Mesendoderm (in vitro differentiated cells): ENCODE measurements around the gene CCDC158.
"Not testable (repeated sequence)": the region's sequence is repeated elsewhere in the genome, so short reads cannot be mapped to it uniquely, and the experiment has no call there.

Source experiments
- DNase-seq: peaks from one replicate; pipeline ENCODE4 v3.0.0; 2013
- H2AK5ac ChIP-seq: 2 replicates; pipeline ENCODE4 v1.6.1; 2013; ENCODE audit warnings: low read length, inconsistent platforms
- H2BK120ac ChIP-seq: 2 replicates; pipeline ENCODE4 v1.6.1; 2013; ENCODE audit warnings: low read depth, mild to moderate bottlenecking, low read length, moderate library complexity, mixed read lengths
- H2BK15ac ChIP-seq: replicated peaks from 2 replicates; pipeline ENCODE4 v1.6.1; 2013; ENCODE audit warnings: low read depth, mild to moderate bottlenecking, moderate library complexity
- H2BK5ac ChIP-seq: 2 replicates; pipeline ENCODE4 v1.6.1; 2013; ENCODE audit warnings: low read length, inconsistent platforms
- H3K18ac ChIP-seq: 2 replicates; pipeline ENCODE4 v1.6.1; 2013; ENCODE audit warnings: mild to moderate bottlenecking, low read length, mixed read lengths
- H3K23ac ChIP-seq: one replicate; pipeline ENCODE4 v1.6.1; 2013; ENCODE audit warnings: low read length
- H3K27ac ChIP-seq: 2 replicates; pipeline ENCODE4 v1.5.1; 2013; ENCODE audit warnings: low read depth, mild to moderate bottlenecking, inconsistent platforms, low read length, moderate library complexity
- H3K27me3 ChIP-seq: 2 replicates; pipeline ENCODE4 v1.6.1; 2013; ENCODE audit warnings: low read length, control low read depth, mild to moderate bottlenecking, inconsistent platforms; ENCODE audit not compliant: insufficient read depth, poor library complexity
- H3K36me3 ChIP-seq: 2 replicates; pipeline ENCODE4 v1.6.1; 2013; ENCODE audit warnings: low read length, inconsistent platforms; ENCODE audit not compliant: control insufficient read depth, insufficient read depth
- H3K4ac ChIP-seq: one replicate; pipeline ENCODE4 v1.6.1; 2013; ENCODE audit warnings: low read depth, mild to moderate bottlenecking, low read length, moderate library complexity
- H3K4me1 ChIP-seq: 2 replicates; pipeline ENCODE4 v1.6.1; 2013; ENCODE audit warnings: low read depth, low read length, inconsistent platforms; ENCODE audit not compliant: control insufficient read depth
- H3K4me2 ChIP-seq: 2 replicates; pipeline ENCODE4 v1.6.1; 2013; ENCODE audit warnings: low read length
- H3K4me3 ChIP-seq: 2 replicates; pipeline ENCODE4 v1.5.1; 2013; ENCODE audit warnings: mild to moderate bottlenecking, low read length
- H3K56ac ChIP-seq: one replicate; pipeline ENCODE4 v1.6.1; 2013; ENCODE audit warnings: low read length
- H3K79me1 ChIP-seq: 2 replicates; pipeline ENCODE4 v1.6.1; 2013; ENCODE audit warnings: low read length, inconsistent platforms
- H3K79me2 ChIP-seq: 2 replicates; pipeline ENCODE4 v1.6.1; 2013; ENCODE audit warnings: mild to moderate bottlenecking, low read length; ENCODE audit not compliant: control insufficient read depth, insufficient read depth
- H3K9ac ChIP-seq: 2 replicates; pipeline ENCODE4 v1.6.1; 2013; ENCODE audit warnings: low read length, inconsistent platforms
- H4K5ac ChIP-seq: one replicate; pipeline ENCODE4 v1.6.1; 2013; ENCODE audit warnings: low read length
- H4K8ac ChIP-seq: one replicate; pipeline ENCODE4 v1.6.1; 2013; ENCODE audit warnings: low read depth, mild to moderate bottlenecking, control low read depth, low read length, moderate library complexity
- WGBS: extraction: QIAGEN DNeasy Blood & Tissue Kit; methylation state at CpG from one replicate; pipeline ENCODE4 v1.1.7; 2013; ENCODE audit warnings: low lambda C conversion rate, missing lambda C conversion rate; ENCODE audit not compliant: insufficient coverage; ENCODE audit errors: extremely low coverage; 5-methylcytosine and 5-hydroxymethylcytosine counted together

CCDC158 gene

GRCh38 chr4:76364763-76365162, 56.2 kb downstream of the CCDC158 start:
- H3K9ac ChIP-seq: no peak overlapping the region
- no peak overlapping the region for H3K23ac ChIP-seq
- no peak overlapping the region for H4K5ac ChIP-seq
- H3K27me3 ChIP-seq: no peaks in the 10 kb centered on the region
- H4K8ac ChIP-seq: no peak overlapping the region
- no peaks in the 10 kb centered on the region for H3K36me3 ChIP-seq
- H3K4me1 ChIP-seq: no peaks in the 10 kb centered on the region
- no peak overlapping the region for H2BK5ac ChIP-seq
- H3K4me2 ChIP-seq: no peak overlapping the region
- H2BK120ac ChIP-seq: no peak overlapping the region
- H3K4me3 ChIP-seq: no peak overlapping the region
- H2AK5ac ChIP-seq: no peak overlapping the region
- no peak overlapping the region for H3K56ac ChIP-seq
- WGBS: no CpG with 5 or more reads among the region's 3 CpGs
- H2BK15ac ChIP-seq: no peak overlapping the region
- DNase-seq: no peak
- H3K4ac ChIP-seq: no peak overlapping the region
- no peak overlapping the region for H3K18ac ChIP-seq
- no peaks in the 10 kb centered on the region for H3K79me2 ChIP-seq
- H3K79me1 ChIP-seq: no peaks in the 10 kb centered on the region
- H3K27ac ChIP-seq: no peak overlapping the region

- Histone ChIP-seq H3K4ac (no peak overlapping the region), H3K4me3 (no peak overlapping the region), H3K18ac (no peak overlapping the region), H3K27ac (no peak overlapping the region), H3K9ac (no peak overlapping the region), H2BK15ac (no peak overlapping the region), H3K79me2 (no peaks in the 10 kb centered on the region), H2BK120ac (no peak overlapping the region), H2AK5ac (no peak overlapping the region), H3K79me1 (no peaks in the 10 kb centered on the region), H3K4me2 (no peak overlapping the region), H3K4me1 (no peaks in the 10 kb centered on the region), H3K23ac (no peak overlapping the region), H3K56ac (no peak overlapping the region), H2BK5ac (no peak overlapping the region), H4K8ac (no peak overlapping the region), H4K5ac (no peak overlapping the region), H3K36me3 (no peaks in the 10 kb centered on the region), H3K27me3 (no peaks in the 10 kb centered on the region)
- DNase-seq: no peak
- WGBS: no CpG with 5 or more reads among the region's 6 CpGs
Measured at GRCh38 chr4:76363556-76364290, 57.2 kb downstream of the CCDC158 start.

- H2BK5ac ChIP-seq: no peak overlapping the region
- H4K5ac ChIP-seq: no peak overlapping the region
- no peaks in the 10 kb centered on the region for H3K27me3 ChIP-seq
- no peak overlapping the region for H2BK15ac ChIP-seq
- H3K9ac ChIP-seq: no peak overlapping the region
- no peaks in the 10 kb centered on the region for H3K36me3 ChIP-seq
- WGBS: no CpG with 5 or more reads among the region's 3 CpGs
- H2AK5ac ChIP-seq: no peak overlapping the region
- no peaks in the 10 kb centered on the region for H3K79me2 ChIP-seq
- no peak overlapping the region for H3K23ac ChIP-seq
- no peak overlapping the region for H3K27ac ChIP-seq
- no peak overlapping the region for H3K18ac ChIP-seq
- no peak overlapping the region for H4K8ac ChIP-seq
- H3K4me3 ChIP-seq: no peak overlapping the region
- no peak overlapping the region for H3K4me2 ChIP-seq
- no peak overlapping the region for H3K4ac ChIP-seq
- no peaks in the 10 kb centered on the region for H3K79me1 ChIP-seq
- no peak for DNase-seq
- no peak overlapping the region for H3K56ac ChIP-seq
- H3K4me1 ChIP-seq: no peaks in the 10 kb centered on the region
- no peak overlapping the region for H2BK120ac ChIP-seq
Measured at GRCh38 chr4:76361689-76362412, 59.1 kb downstream of the CCDC158 start.

- not testable (repeated sequence) for H3K4me3 ChIP-seq, H3K9ac ChIP-seq, H4K5ac ChIP-seq
Measured at GRCh38 chr4:76359881-76360466, 61.0 kb downstream of the CCDC158 start.

GRCh38 chr4:76357981-76358380, 63.0 kb downstream of the CCDC158 start:
- H3K36me3 ChIP-seq: no peaks in the 10 kb centered on the region
- no peak overlapping the region for H3K9ac ChIP-seq
- no peak overlapping the region for H3K23ac ChIP-seq
- H2AK5ac ChIP-seq: no peak overlapping the region
- H3K79me2 ChIP-seq: no peaks in the 10 kb centered on the region
- H2BK5ac ChIP-seq: no peak overlapping the region
- no peaks in the 10 kb centered on the region for H3K27me3 ChIP-seq
- no peak overlapping the region for H3K4ac ChIP-seq
- H2BK15ac ChIP-seq: no peak overlapping the region
- no peak overlapping the region for H3K4me2 ChIP-seq
- H2BK120ac ChIP-seq: no peak overlapping the region
- no peak for DNase-seq
- H3K27ac ChIP-seq: no peak overlapping the region
- no CpG with 5 or more reads among the region's 2 CpGs for WGBS
- H4K8ac ChIP-seq: no peak overlapping the region
- no peak overlapping the region for H4K5ac ChIP-seq
- no peak overlapping the region for H3K18ac ChIP-seq
- no peaks in the 10 kb centered on the region for H3K79me1 ChIP-seq
- H3K4me3 ChIP-seq: no peak overlapping the region
- no peaks in the 10 kb centered on the region for H3K4me1 ChIP-seq
- no peak overlapping the region for H3K56ac ChIP-seq

More at GRCh38 chr4:76359881-76360466, 61.0 kb downstream of the CCDC158 start:
- H2AK5ac ChIP-seq, H3K4ac ChIP-seq, H2BK120ac ChIP-seq, H3K36me3 ChIP-seq, H3K23ac ChIP-seq, H3K27me3 ChIP-seq, H3K4me1 ChIP-seq, H2BK5ac ChIP-seq, H3K27ac ChIP-seq, H3K56ac ChIP-seq, H2BK15ac ChIP-seq, H4K8ac ChIP-seq, H3K79me1 ChIP-seq, DNase-seq, H3K4me2 ChIP-seq, H3K79me2 ChIP-seq, H3K18ac ChIP-seq: not testable (repeated sequence)
